GM12892 (cell line): ENCODE data around the gene PRDM16.

Experiments
- DNase-seq: peaks from one replicate; pipeline ENCODE4 v3.0.0; 2011; ENCODE audit not compliant: insufficient read length
- FAIRE-seq: peaks from 2 replicates; lab custom pipeline; 2011; peaks lifted over from hg19 to GRCh38; lab: Jason Lieb, UNC
- POLR2A ChIP-seq: IDR thresholded peaks from 2 replicates; pipeline ENCODE4 v1.6.1; 2011; ENCODE audit warnings: low read depth, low read length, control low read depth
- POLR2AphosphoS5 ChIP-seq: IDR thresholded peaks from 2 replicates; pipeline ENCODE4 v1.6.1; 2011; ENCODE audit warnings: low read depth, low read length, control low read depth
- TAF1 ChIP-seq: IDR thresholded peaks from 2 replicates; pipeline ENCODE4 v1.6.1; 2011; ENCODE audit warnings: low read depth, mild to moderate bottlenecking, control low read depth, low read length, borderline replicate concordance

The PRDM16 gene

GRCh38 chr1:3091334-3091733, 22.3 kb downstream of the PRDM16 start:
- DNase-seq (no peak), FAIRE-seq (no peak)
- no peak for TF ChIP-seq POLR2AphosphoS5
- TF ChIP-seq TAF1, result no peak
- no peak for TF ChIP-seq POLR2A

GRCh38 chr1:3092530-3092929, 23.5 kb downstream of the PRDM16 start:
- no peak for FAIRE-seq
- TF ChIP-seq TAF1 (no peak), POLR2AphosphoS5 (no peak), POLR2A (no peak)
- no peak for DNase-seq

GRCh38 chr1:3093898-3094626, 25.1 kb downstream of the PRDM16 start:
- no peak for TF ChIP-seq POLR2AphosphoS5
- no peak for TF ChIP-seq POLR2A
- TF ChIP-seq TAF1, result no peak
- DNase-seq, result no peak
- FAIRE-seq, result no peak

- no peak for FAIRE-seq
- no peak for TF ChIP-seq POLR2A
- TF ChIP-seq POLR2AphosphoS5, result no peak
- no peak for TF ChIP-seq TAF1
These were observed 26.1 kb downstream of the PRDM16 start for GRCh38 chr1:3094863-3095780.

GRCh38 chr1:3096345-3096744, 27.3 kb downstream of the PRDM16 start:
- DNase-seq, result no peak
- TF ChIP-seq TAF1 (no peak), POLR2A (no peak), POLR2AphosphoS5 (no peak)
- FAIRE-seq, result no peak

More at GRCh38 chr1:3094863-3095780, 26.1 kb downstream of the PRDM16 start:
- no peak for DNase-seq

- FAIRE-seq (no peak), DNase-seq (no peak)
- no peak for TF ChIP-seq POLR2AphosphoS5
- no peak for TF ChIP-seq POLR2A
- TF ChIP-seq TAF1, result no peak
These were observed 28.2 kb downstream of the PRDM16 start for GRCh38 chr1:3097231-3097630.

- DNase-seq, result no peak
- TF ChIP-seq POLR2A (no peak), TAF1 (no peak), POLR2AphosphoS5 (no peak)
- no peak for FAIRE-seq
These were observed 28.9 kb downstream of the PRDM16 start for GRCh38 chr1:3097861-3098260.

GRCh38 chr1:3099861-3100260, 30.9 kb downstream of the PRDM16 start:
- DNase-seq (no peak), FAIRE-seq (no peak)
- TF ChIP-seq TAF1, result no peak
- no peak for TF ChIP-seq POLR2A
- TF ChIP-seq POLR2AphosphoS5, result no peak

GRCh38 chr1:3101124-3101939, 32.3 kb downstream of the PRDM16 start:
- FAIRE-seq (no peak), DNase-seq (no peak)
- no peak for TF ChIP-seq POLR2AphosphoS5
- no peak for TF ChIP-seq TAF1
- no peak for TF ChIP-seq POLR2A

- TF ChIP-seq POLR2A (no peak), POLR2AphosphoS5 (no peak), TAF1 (no peak)
- FAIRE-seq, result no peak
These were observed 33.6 kb downstream of the PRDM16 start for GRCh38 chr1:3102641-3103040.

GRCh38 chr1:3103967-3104677, 35.1 kb downstream of the PRDM16 start:
- FAIRE-seq (no peak), DNase-seq (no peak)
- TF ChIP-seq POLR2A (no peak), TAF1 (no peak), POLR2AphosphoS5 (no peak)

More at GRCh38 chr1:3102641-3103040, 33.6 kb downstream of the PRDM16 start:
- no peak for DNase-seq
